ENCODE measurements around the gene RMI1.

Gene RMI1

DNA sequence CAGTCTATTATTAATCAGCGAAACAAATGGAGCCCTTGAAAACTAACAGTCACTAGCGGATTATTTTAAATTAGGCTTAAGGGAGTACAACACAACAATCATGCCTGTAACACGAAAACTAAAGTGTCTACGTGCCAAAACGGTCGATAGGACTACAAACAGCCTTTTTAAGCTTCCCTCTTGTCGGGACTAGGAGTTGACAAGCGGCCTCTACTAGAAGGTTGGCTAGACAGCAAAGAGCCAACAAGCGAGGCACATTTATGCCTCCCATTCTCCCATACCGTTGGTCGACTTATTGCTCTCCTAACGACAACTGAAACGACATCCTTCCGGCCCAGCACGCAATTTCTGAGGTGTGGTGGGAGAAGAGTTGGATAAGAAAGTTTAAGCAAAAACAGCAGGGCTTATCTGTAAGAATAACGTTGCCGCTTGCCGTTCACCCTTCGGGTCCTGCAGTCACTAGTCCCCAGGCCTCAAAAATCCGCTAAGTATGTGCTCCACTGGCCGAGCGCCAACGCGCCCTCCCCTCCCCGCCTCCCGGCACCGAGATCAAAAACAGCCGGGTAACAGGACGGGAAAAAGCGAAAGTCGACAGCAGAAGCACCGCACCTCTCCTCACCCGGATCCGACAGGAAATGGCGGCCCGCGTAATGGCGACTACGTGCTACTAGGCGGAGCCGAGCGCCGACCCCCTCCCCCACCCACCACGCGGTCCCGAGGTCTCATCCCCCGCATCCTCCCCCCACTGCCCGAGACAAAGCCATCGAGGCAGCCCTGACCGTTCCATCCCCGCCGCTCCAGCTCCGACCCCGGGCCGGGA lies 1.4 kb upstream of the RMI1 start:
- Mint-ChIP-seq H3K27me3 (no peaks in the 10 kb centered on the region), H3K4me3 (peak overlapping the region; percentile 97 to 99), H3K9me3 (no peaks in the 10 kb centered on the region), H3K27ac (peak overlapping the region; percentile 100), H3K4me1 (peaks cover 27 to 60% of the 10 kb centered on the region in 2 donors), H3K36me3 (peaks cover 44 to 53% of the 10 kb centered on the region in 2 donors)
- peak; percentile 67 for DNase-seq
- peak; percentile 44 to 48 for ATAC-seq (replicated peaks)

DNA sequence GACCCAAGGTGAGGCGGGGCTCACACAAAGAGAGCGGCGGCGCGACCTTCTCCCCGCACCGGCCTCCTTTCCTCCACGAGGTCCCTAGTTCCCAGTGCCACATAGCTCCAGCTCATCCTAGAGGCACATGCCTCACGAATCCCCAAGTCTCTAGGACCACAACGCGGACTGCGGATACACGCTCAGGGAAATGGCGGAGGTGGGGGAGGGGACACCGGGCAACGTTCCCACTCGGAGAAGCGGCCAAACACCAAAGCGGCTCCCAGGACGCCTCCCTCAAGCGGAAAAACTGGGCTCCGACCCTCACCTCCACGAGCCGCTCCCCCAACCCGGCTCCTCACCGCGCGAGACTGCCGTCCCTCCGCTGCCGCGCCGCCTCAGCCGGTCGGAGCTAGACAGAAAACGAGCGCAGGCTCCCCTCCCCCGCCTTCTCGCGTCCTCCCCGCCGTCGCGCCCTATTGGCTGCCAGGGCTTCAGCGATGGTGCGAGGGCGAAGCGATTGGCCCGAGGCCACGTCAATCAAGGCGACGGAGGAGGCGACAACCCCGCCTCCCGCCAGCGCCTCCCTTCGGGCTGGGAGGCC lies 702 bp upstream of the RMI1 start, which contains the start of gene HNRNPK:
TSS of gene HNRNPK (minus strand) at position 404 of the 583 bp plus-strand sequence. CDS start 1,963 bp downstream, outside the sequence.
- Mint-ChIP-seq H3K4me1 (peaks cover 20 to 53% of the 10 kb centered on the region in 2 donors), H3K4me3 (peak within 1 kb of the TSS; percentile 97 to 99), H3K9me3 (no peaks in the 10 kb centered on the region), H3K27ac (peak within 1 kb of the TSS; percentile 100), H3K27me3 (no peaks in the 10 kb centered on the region), H3K36me3 (peaks cover 38 to 46% of the 10 kb centered on the region in 2 donors)
- ATAC-seq (replicated peaks) (peak; percentile 83 to 86), DNase-seq (peak; percentile 98)

DNA sequence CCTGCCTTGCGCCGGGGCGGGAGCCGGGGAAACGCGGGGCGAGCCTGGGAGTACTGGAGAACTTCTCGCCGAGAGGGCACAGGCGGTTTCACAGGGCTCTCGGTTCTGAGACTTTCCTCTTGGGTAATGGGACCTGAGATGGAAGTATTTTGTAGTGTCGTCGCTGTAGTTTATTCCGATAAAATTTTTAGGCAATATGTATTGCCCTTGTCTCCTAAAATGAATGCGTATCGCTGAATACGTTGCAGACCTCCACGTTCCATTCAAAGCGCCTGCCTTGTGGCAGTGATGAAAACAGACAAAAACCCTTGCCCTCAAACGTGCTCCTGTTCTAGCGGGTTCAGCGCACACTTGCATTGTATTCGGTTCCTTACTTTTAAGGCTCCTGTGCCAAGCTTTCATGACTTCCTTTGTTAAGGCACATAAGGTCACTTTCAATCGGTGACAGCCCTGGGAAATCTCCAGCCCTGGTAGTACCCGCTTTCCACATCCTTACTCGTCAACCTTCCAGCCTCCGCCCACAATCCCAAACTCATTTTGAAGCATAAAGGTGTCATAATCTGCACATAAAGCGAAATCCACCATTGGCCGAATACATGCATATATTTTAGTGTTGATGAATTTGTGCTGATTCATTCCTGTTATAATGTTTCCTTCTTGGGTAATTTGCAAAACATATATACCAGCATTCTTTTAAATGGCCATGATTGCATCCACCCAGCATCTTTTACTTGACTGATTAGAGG lies 694 bp downstream of the RMI1 start:
- H3K36me3 Mint-ChIP-seq: peaks cover 24 to 32% of the 10 kb centered on the region in 2 donors
- peak overlapping the region; percentile 100 for H3K27ac Mint-ChIP-seq
- DNase-seq (peak; percentile 15), ATAC-seq (replicated peaks) (no peak)
- H3K27me3 Mint-ChIP-seq: no peaks in the 10 kb centered on the region
- no peaks in the 10 kb centered on the region for H3K9me3 Mint-ChIP-seq
- peaks cover 17 to 48% of the 10 kb centered on the region in 2 donors for H3K4me1 Mint-ChIP-seq
- peak overlapping the region; percentile 97 to 99 for H3K4me3 Mint-ChIP-seq

DNA sequence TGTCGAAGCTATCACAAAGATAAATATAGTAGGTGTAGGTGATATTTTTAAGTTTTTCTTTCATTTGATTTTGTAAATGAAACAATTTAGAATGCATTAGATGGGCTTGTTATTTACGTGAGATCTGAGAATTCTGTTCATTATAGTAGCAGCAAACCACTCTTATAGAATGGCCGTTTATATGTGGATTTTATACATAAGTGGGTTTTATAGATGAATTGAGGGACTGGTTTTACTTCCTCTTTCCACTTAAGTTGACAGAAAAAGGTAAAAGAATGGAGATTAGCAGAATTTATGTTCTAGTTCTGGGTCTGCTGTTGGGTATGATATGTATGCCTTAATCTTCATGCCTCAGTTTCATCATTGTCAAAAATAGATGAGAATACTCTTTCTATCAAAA lies 5.6 kb downstream of the RMI1 start:
- ATAC-seq (replicated peaks) (peak; percentile 54 to 59), DNase-seq (no peak)
- Mint-ChIP-seq H3K27me3 (no peaks in the 10 kb centered on the region), H3K9me3 (no peaks in the 10 kb centered on the region), H3K27ac (no peak overlapping the region), H3K36me3 (peaks cover 17 to 31% of the 10 kb centered on the region in 2 donors), H3K4me3 (peak overlapping the region in 1 of 2 donors; percentile 50), H3K4me1 (peaks cover 21 to 41% of the 10 kb centered on the region in 2 donors)

DNA sequence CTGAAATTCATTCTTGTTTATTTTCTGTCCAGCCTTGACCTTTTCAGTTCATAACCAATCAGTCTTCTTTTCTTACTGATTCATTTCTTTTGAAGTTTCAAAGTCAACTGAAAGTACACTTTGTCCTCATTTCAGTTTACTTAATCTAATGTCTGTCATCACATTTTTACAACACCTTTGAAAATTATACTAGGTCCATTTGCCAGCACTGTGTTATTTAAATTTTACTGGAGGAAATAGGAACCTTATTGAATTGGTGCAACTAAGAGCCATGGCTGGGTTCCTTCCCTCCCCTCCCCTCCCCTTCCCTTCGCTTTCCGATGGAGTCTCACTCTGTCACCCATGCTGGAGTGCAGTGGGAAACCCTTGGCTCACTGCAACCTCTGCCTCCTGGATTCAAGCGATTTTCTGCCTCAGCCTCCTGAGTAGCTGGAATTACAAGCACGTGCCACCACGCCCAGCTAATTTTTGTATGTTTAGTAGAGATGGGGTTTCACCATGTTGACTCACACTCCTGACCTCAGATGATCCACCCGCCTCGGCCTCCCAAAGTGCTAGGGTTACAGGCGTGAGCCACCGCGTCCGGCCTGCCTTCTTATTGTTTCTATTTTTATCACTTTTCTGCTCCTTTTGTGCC lies 6.3 kb downstream of the RMI1 start:
- H3K27me3 Mint-ChIP-seq: no peaks in the 10 kb centered on the region
- no peak overlapping the region for H3K27ac Mint-ChIP-seq
- H3K9me3 Mint-ChIP-seq: no peaks in the 10 kb centered on the region
- peaks cover 17 to 31% of the 10 kb centered on the region in 2 donors for H3K36me3 Mint-ChIP-seq
- ATAC-seq (replicated peaks) (peak; percentile 16 to 23), DNase-seq (no peak)
- peaks cover 18 to 35% of the 10 kb centered on the region in 2 donors for H3K4me1 Mint-ChIP-seq
- H3K4me3 Mint-ChIP-seq: peak overlapping the region in 1 of 2 donors; percentile 47

DNA sequence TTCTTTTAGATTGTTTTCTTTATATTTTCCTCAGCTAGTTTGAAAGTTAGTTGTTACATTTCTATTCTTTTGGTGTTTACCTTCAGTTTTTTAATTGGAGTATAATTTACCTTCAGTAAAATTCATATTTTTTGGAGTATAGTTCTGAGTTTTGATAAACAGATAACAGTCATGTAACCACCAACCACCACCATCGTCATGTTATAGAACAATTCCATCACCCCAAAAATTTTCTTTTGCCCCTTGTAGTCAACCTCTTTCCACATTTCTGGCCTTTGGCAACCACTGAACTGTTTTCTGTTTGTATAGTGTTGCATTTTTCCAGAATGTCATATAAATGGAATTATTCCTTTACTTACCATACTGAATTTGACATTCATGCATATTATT lies 6.8 kb downstream of the RMI1 start:
- Mint-ChIP-seq H3K4me1 (peaks cover 18 to 31% of the 10 kb centered on the region in 2 donors), H3K4me3 (peak overlapping the region in 1 of 2 donors; percentile 47), H3K27me3 (no peaks in the 10 kb centered on the region), H3K9me3 (no peaks in the 10 kb centered on the region), H3K36me3 (peaks cover 17 to 31% of the 10 kb centered on the region in 2 donors), H3K27ac (no peak overlapping the region)
- no peak for ATAC-seq (replicated peaks)
- DNase-seq: no peak

DNA sequence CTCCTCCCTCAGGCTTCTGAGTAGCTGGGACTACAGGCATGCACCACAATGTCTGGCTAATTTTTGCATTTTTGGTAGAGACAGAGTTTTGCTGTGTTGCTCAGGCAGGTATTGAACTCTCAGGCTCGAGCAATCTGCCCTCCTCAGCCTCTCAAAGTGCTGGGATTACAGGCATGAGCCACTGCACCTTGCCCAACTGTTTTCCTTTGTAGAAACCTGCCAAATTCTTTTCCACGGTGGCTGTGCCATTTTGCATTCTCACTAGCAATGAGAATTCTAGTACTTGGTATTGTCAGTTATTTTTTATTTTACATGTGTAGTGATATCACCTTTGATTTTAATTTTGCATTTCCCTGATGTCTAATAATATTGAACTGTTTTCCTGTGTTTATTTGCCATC lies 7.8 kb downstream of the RMI1 start:
- H3K4me1 Mint-ChIP-seq: peaks cover 14 to 21% of the 10 kb centered on the region in 2 donors
- ATAC-seq (replicated peaks): no peak
- H3K4me3 Mint-ChIP-seq: no peak overlapping the region
- peaks cover 14 to 31% of the 10 kb centered on the region in 2 donors for H3K36me3 Mint-ChIP-seq
- no peaks in the 10 kb centered on the region for H3K27me3 Mint-ChIP-seq
- H3K27ac Mint-ChIP-seq: no peak overlapping the region
- DNase-seq: no peak
- H3K9me3 Mint-ChIP-seq: no peaks in the 10 kb centered on the region

DNA sequence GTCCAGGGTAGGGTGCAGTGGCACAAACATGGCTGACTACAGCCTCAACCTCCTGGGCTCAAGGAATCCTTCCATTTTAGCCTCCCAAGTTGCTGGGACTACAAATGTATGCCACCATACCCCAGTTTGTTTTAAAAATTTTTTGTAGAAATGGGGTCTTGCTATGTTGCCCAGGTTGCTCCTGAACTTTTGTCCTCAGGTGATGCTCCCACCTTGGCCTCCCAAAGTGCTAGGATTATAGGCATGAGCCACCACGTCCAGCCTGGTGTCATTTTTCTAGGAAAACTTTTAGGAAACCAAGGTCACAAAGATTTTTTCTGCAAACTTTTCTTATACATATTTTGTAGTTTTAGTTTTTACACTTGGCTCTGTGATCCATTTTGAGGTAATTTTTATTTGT lies 10.8 kb downstream of the RMI1 start:
- Mint-ChIP-seq H3K4me1 (peaks cover 10 to 12% of the 10 kb centered on the region in 2 donors), H3K4me3 (no peak overlapping the region), H3K27ac (no peak overlapping the region), H3K36me3 (peaks cover 17 to 39% of the 10 kb centered on the region in 2 donors), H3K9me3 (no peaks in the 10 kb centered on the region), H3K27me3 (no peaks in the 10 kb centered on the region)
- ATAC-seq (replicated peaks) (no peak), DNase-seq (no peak)

DNA sequence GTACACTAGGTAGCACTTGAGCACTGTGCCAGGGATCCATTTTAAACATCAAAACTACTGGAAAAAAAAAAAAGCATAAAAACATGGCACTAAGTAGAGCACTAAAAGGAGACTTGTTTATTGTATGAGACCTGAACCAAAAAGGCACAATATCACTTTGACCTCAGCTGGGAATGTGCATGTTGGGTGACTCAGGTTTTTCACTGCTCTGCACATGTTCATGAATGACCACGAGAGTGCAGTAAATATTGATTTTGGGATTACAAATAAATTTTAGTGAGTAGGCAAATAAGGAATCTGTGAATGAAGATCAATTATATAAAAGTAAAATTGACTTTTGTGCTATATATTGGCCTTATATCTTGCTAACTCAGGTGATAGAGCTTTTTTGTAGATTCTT lies 11.8 kb downstream of the RMI1 start:
- DNase-seq (no peak), ATAC-seq (replicated peaks) (no peak)
- no peaks in the 10 kb centered on the region for H3K27me3 Mint-ChIP-seq
- no peak overlapping the region for H3K27ac Mint-ChIP-seq
- H3K4me1 Mint-ChIP-seq: peaks cover 1 to 2% of the 10 kb centered on the region in 2 donors
- H3K4me3 Mint-ChIP-seq: no peak overlapping the region
- no peaks in the 10 kb centered on the region for H3K9me3 Mint-ChIP-seq
- peaks cover 15 to 39% of the 10 kb centered on the region in 2 donors for H3K36me3 Mint-ChIP-seq

DNA sequence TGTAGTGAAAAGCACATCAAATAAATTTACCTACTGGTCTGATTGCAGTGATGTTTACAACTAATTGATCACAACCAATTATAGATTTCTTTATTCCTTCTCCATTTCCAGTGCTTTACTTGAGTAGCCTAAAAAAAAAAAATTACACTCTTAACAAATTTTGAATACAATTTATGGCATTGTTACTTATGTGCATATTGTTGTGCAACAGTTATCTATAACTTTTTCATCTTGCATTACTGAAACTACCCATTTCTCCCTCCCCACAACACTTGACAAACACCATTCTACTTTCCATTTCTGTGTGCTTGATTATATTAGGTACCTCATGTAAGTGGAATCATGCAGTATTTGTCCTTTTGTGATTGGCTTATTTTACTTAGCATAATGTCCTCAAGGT lies 12.3 kb downstream of the RMI1 start:
- Mint-ChIP-seq H3K9me3 (no peaks in the 10 kb centered on the region), H3K27ac (no peak overlapping the region), H3K27me3 (no peaks in the 10 kb centered on the region), H3K36me3 (peaks cover 15 to 36% of the 10 kb centered on the region in 2 donors), H3K4me3 (no peak overlapping the region), H3K4me1 (no peaks in the 10 kb centered on the region)
- no peak for ATAC-seq (replicated peaks)
- no peak for DNase-seq

DNA sequence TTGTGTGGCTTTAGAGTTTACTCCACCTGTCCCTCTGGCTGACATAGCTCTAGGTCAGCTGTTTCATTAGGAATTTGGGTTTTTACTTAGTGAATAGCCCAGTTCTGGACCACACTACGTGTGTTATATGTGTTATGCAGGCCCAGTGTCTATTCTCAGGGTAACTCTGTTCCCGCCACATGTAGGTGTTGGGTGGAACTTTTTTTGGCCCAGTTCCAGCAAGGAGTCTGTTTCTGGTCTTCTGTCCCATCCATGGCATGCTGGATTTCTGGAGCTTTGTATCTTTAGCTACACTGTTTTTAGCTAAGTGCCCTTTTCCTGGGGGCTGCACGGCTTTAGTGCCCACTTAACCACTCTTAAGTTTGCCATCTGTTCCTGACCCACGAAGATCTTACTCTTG lies 15.5 kb downstream of the RMI1 start:
- H3K27ac Mint-ChIP-seq: no peak overlapping the region
- H3K27me3 Mint-ChIP-seq: no peaks in the 10 kb centered on the region
- peaks cover 7 to 19% of the 10 kb centered on the region in 2 donors for H3K36me3 Mint-ChIP-seq
- no peak overlapping the region for H3K4me3 Mint-ChIP-seq
- ATAC-seq (replicated peaks): no peak
- no peaks in the 10 kb centered on the region for H3K9me3 Mint-ChIP-seq
- no peak for DNase-seq
- peaks cover 0 to 2% of the 10 kb centered on the region in 2 donors for H3K4me1 Mint-ChIP-seq

DNA sequence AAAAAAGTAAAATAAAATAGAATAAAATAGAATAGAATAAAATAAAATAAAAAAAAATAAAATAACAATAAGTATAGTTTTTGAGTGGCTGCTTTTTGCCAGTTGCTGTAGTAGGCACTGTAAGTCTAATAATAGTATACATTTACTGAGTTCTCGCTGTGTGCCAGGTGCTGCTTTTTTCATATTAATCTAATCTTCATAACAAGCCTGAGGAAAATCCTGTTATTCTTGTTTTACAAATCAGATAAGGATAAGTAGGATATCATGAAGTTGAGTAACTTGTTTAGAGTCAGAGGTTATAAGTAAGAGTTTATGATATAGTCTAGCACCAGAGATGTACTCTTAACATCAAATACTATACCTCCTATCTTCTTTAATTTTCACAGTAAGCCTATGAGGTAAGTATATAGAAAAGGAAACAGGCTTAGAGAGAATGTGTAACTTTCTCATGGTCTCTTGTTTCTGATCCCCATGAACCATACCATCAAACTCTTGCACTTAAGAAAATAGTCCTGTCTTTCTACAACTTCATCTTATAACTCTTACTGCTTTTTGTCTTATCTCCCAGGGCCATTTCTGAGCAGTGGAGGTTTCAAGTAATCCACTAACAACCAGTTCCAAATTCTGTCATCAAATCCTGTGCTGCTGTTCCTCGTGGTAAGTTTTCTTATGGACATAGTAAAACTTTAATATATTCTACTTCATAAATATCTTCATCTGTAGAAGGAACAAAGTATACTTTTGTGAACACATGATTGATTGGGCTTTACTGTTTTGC lies 18.7 kb downstream of the RMI1 start:
- no peak overlapping the region for H3K27ac Mint-ChIP-seq
- no peaks in the 10 kb centered on the region for H3K9me3 Mint-ChIP-seq
- peaks cover 8 to 15% of the 10 kb centered on the region in 2 donors for H3K4me1 Mint-ChIP-seq
- no peak overlapping the region for H3K4me3 Mint-ChIP-seq
- H3K27me3 Mint-ChIP-seq: no peaks in the 10 kb centered on the region
- peaks cover 8 to 18% of the 10 kb centered on the region in 2 donors for H3K36me3 Mint-ChIP-seq
- no peak for ATAC-seq (replicated peaks)
- no peak for DNase-seq

DNA sequence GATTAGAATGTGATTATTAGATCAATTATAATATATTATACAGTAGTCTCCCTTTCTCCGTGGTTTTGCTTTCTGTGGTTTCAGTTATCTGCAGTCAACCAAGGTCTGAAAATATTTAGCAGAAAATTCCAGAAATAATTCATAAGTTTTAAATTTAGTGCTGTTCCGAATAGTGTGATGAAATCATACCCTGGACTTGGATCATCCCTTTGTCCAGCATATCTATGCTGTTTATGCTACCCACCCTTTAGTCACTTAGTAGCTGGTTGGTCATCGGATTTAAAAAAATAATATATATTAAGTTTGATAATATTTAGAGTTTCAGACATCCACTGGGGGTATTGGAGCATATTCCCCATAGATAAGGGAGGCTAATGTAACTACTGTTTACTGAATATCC lies 19.6 kb downstream of the RMI1 start:
- Mint-ChIP-seq H3K4me3 (no peak overlapping the region), H3K27ac (no peak overlapping the region), H3K9me3 (no peaks in the 10 kb centered on the region), H3K4me1 (peaks cover 8 to 15% of the 10 kb centered on the region in 2 donors), H3K36me3 (peaks cover 8 to 23% of the 10 kb centered on the region in 2 donors), H3K27me3 (no peaks in the 10 kb centered on the region)
- DNase-seq (no peak), ATAC-seq (replicated peaks) (no peak)

All from stimulated activated naive B cell treated with anti-CD40 and anti-IgM and Interleukin-4, amounts not matched to agents 10 μg/mL and 1 μg/mL and 100 μg/mL, for 72 hours (primary cell).